NCI-H82 (cell line): Measurements from ENCODE around the gene GPRC5A.

Source experiments
- DNase-seq: peaks from one replicate; lab custom pipeline; 2025; lab: John Stamatoyannopoulos, UW

Gene GPRC5A

GRCh38 chr12:12909995-12910420 lies 18.6 kb downstream of the GPRC5A start:
- no peak for DNase-seq

- DNase-seq = no peak
Observed at GRCh38 chr12:12912711-12913110, 21.3 kb downstream of the GPRC5A start.

- peak; percentile 43 for DNase-seq
Observed at GRCh38 chr12:12915656-12916055, 24.3 kb downstream of the GPRC5A start.

- peak; percentile 90 for DNase-seq
Observed at GRCh38 chr12:12916135-12916944, 25.0 kb downstream of the GPRC5A start.

GRCh38 chr12:12917517-12917916 lies 26.2 kb downstream of the GPRC5A start:
- DNase-seq = no peak

- no peak for DNase-seq
Observed at GRCh38 chr12:12918781-12919389, 27.5 kb downstream of the GPRC5A start.

GRCh38 chr12:12919666-12920435 lies 28.5 kb downstream of the GPRC5A start:
- no peak for DNase-seq

GRCh38 chr12:12922191-12922616 lies 30.8 kb downstream of the GPRC5A start:
- no peak for DNase-seq

- no peak for DNase-seq
Observed at GRCh38 chr12:12922978-12923377, 31.6 kb downstream of the GPRC5A start.

GRCh38 chr12:12924169-12924568 lies 32.8 kb downstream of the GPRC5A start:
- no peak for DNase-seq

GRCh38 chr12:12925388-12925787 lies 34.0 kb downstream of the GPRC5A start:
- DNase-seq = no peak

GRCh38 chr12:12926571-12927071 lies 35.3 kb downstream of the GPRC5A start:
- DNase-seq = no peak

- no peak for DNase-seq
Observed at GRCh38 chr12:12927211-12928079, 36.1 kb downstream of the GPRC5A start.

- no peak for DNase-seq
Observed at GRCh38 chr12:12929696-12930095, 38.3 kb downstream of the GPRC5A start.

- DNase-seq = no peak
Observed at GRCh38 chr12:12930633-12931219, 39.4 kb downstream of the GPRC5A start.

GRCh38 chr12:12933742-12934141 lies 42.4 kb downstream of the GPRC5A start:
- no peak for DNase-seq

- no peak for DNase-seq
Observed at GRCh38 chr12:12934556-12934955, 43.2 kb downstream of the GPRC5A start.

- no peak for DNase-seq
Observed at GRCh38 chr12:12936983-12937491, 45.7 kb downstream of the GPRC5A start.

GRCh38 chr12:12938541-12938940 lies 47.2 kb downstream of the GPRC5A start:
- no peak for DNase-seq

- DNase-seq = no peak
Observed at GRCh38 chr12:12939888-12940287, 48.5 kb downstream of the GPRC5A start.
